Activated T-helper 1 cell treated with anti-CD3 and anti-CD28 coated beads, Interleukin-12 subunit alpha, Interleukin-12 subunit beta, Interleukin-2, Interleukin-4 antibody, amounts not matched to agents 30 ng/mL and 10 ng/mL and 1 ng/mL, durations not matched to agents 14 hours and 24 hours and 36 hours (primary cell): ENCODE results near the gene NT5C2. TPM values are rescaled to one million over a fixed set of nuclear protein-coding genes. Genes with fewer than 3 reads are reported as not detected.
A peak's percentile ranks its signal among the peaks of the same experiment; 100 is the strongest.
"Not testable (repeated sequence)": the region's sequence is repeated elsewhere in the genome, so short reads cannot be mapped to it uniquely, and the experiment has no call there.

ENCODE experiments used
- DNase-seq: peaks from one replicate; pipeline ENCODE4 v3.0.0; 2021; ENCODE audit warnings: low spot score
- H3K27ac Mint-ChIP-seq: one replicate; pipeline ENCODE4 v1.8.0; 2021; ENCODE audit warnings: mild to moderate bottlenecking, mixed read lengths
- H3K27me3 Mint-ChIP-seq: one replicate; pipeline ENCODE4 v1.8.0; 2022; ENCODE audit warnings: mild to moderate bottlenecking, moderate library complexity, mixed read lengths; ENCODE audit not compliant: insufficient read depth
- H3K36me3 Mint-ChIP-seq: one replicate; pipeline ENCODE4 v1.8.0; 2021; ENCODE audit warnings: low read depth, mixed read lengths
- H3K4me1 Mint-ChIP-seq: one replicate; pipeline ENCODE4 v1.8.0; 2021; ENCODE audit warnings: low read depth, mixed read lengths
- H3K4me3 Mint-ChIP-seq: one replicate; pipeline ENCODE4 v1.8.0; 2021; ENCODE audit warnings: mild to moderate bottlenecking, moderate library complexity, mixed read lengths
- H3K9me3 Mint-ChIP-seq: one replicate; pipeline ENCODE4 v1.8.0; 2021; ENCODE audit warnings: mixed read lengths
- intact Hi-C: fragments of 100-400 bp; cut with micrococcal nuclease; formaldehyde crosslinking; loops from one replicate; pipeline ENCODE4 v1.15.1; 2024
- total RNA-seq: library from RNA; stranded (reverse); gene quantifications from 2 replicates; pipeline ENCODE4 v1.2.3, GENCODE V29; 2022

NT5C2 gene
- total RNA-seq, 1 donor from 2014 or later: 52.0 TPM

DNA sequence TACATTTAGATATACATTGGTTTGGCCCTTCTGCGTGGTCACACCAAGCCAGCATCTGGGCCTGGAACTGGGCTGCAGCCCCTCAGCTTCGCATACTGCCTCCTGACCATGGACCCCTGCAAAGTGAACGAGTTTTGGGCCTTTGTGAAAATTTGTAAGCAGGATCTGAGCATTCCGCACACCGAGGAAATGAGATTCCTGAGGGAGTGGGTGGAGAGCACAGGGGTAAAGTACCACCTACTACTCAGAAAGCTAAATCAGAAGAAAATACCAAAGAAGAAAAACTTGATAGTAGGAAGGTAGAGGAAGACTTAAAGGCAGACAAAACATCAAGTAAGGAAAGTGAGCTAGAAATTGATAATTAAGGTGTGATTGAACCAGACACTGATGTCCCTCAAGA, 22.5 kb upstream of the NT5C2 start:
- H3K4me3 Mint-ChIP-seq: no peak overlapping the region
- no peaks in the 10 kb centered on the region for H3K4me1 Mint-ChIP-seq
- no peak overlapping the region for H3K27ac Mint-ChIP-seq
- peaks cover 12% of the 10 kb centered on the region for H3K9me3 Mint-ChIP-seq
- H3K36me3 Mint-ChIP-seq: no peaks in the 10 kb centered on the region
- intact Hi-C loops: no loop called here
- H3K27me3 Mint-ChIP-seq: no peaks in the 10 kb centered on the region
- no peak for DNase-seq

DNA sequence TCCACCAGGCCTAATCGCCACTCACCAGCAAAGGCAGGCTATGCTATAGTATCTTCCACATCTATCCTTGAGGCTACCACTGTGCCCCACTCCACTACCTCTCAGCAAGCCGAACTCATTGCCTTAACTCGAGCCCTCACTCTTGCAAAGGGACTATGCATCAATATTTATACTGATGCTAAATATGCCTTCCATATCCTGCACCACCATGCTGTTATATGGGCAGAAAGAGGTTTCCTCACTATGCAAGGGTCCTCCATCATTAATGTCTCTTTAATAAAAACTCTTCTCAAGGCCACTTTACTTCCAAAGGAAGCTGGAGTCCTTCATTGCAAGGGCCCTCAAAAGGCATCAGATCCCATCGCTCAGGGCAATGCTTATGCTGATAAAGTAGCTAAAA, 17.2 kb upstream of the NT5C2 start:
- H3K9me3 Mint-ChIP-seq: peaks cover 12% of the 10 kb centered on the region
- H3K36me3 Mint-ChIP-seq, H3K27ac Mint-ChIP-seq, intact Hi-C loops, H3K27me3 Mint-ChIP-seq, H3K4me1 Mint-ChIP-seq, H3K4me3 Mint-ChIP-seq, DNase-seq: not testable (repeated sequence)

DNA sequence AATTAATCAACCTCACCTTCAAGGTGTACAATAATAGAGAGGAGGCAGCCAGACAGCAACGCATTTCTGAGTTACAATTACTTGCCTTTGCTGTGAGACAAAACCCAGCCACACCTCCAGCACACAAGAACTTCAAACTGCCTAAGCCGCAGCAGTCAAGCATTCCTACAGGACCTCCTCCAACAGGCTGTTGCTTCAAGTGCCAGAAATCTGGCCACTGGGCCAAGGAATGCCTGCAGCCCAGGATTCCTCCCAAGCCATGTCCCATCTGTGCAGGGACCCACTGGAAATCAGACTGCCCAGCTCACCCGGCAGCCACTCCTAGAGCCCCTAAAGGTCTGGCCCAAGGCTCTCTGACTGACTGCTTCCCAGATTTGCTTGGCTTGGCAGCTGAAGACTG, 14.6 kb upstream of the NT5C2 start:
- H3K27ac Mint-ChIP-seq, H3K9me3 Mint-ChIP-seq, H3K27me3 Mint-ChIP-seq, intact Hi-C loops, DNase-seq, H3K36me3 Mint-ChIP-seq, H3K4me3 Mint-ChIP-seq, H3K4me1 Mint-ChIP-seq: not testable (repeated sequence)

DNA sequence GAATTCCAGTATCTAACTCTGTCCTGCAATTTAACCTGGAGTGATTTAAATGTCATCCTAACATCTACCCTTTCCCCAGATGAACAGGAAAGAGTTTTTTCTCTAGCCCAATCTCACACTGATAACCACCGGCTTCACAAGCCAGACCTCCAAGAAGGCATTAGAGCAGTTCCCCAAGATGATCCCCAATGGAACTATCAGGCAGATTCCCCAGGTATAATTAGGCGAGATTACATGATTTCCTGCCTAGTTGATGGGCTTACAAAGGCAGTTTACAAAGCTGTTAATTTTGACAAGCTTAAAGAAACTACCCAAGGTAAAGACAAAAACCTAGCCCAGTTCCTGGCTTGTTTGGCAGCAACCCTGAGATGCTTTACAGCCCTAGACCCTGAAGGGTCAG, 14.1 kb upstream of the NT5C2 start:
- H3K36me3 Mint-ChIP-seq: no peaks in the 10 kb centered on the region
- H3K9me3 Mint-ChIP-seq: peaks cover 4% of the 10 kb centered on the region
- DNase-seq: no peak
- intact Hi-C loops: no loop called here
- no peaks in the 10 kb centered on the region for H3K4me1 Mint-ChIP-seq
- H3K27me3 Mint-ChIP-seq: peaks cover 3% of the 10 kb centered on the region
- H3K4me3 Mint-ChIP-seq: no peak overlapping the region
- H3K27ac Mint-ChIP-seq: no peak overlapping the region

DNA sequence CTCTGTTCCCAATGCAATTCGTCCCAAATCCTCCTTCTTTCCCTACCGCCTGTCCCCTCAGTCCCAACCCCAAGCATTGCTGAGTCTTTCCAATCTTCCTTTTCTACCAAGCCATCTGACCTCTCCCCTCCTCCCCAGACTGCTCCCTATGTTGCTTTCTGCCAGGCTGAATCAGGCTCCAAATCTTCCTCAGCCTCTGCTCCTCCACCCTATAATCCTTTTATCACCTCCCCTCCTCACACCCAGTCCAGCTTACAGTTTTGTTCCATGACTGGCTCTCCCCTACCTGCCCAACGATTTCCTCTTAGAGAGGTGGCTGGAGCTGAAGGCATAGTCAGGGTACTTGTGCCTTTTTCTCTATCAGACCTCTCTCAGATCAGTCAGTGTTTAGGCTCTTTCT, 13.6 kb upstream of the NT5C2 start:
- H3K27ac Mint-ChIP-seq, H3K9me3 Mint-ChIP-seq, intact Hi-C loops, H3K4me3 Mint-ChIP-seq, DNase-seq, H3K4me1 Mint-ChIP-seq, H3K27me3 Mint-ChIP-seq, H3K36me3 Mint-ChIP-seq: not testable (repeated sequence)

DNA sequence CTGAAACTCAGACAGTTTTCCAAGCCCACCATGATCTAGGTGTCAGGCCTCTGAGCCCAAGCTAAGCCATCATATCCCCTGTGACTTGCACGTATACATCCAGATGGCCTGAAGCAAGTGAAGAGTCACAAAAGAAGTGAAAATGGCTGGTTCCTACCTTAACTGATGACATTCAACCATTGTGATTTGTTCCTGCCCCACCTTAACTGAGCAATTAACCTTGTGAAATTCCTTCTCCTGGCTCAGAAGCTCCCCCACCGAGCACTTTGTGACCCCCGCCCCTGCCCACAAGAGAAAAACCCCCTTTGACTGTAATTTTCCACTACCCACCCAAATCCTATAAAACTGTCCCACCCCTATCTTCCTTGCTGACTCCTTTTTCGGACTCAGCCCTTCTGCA, 12.3 kb upstream of the NT5C2 start:
- DNase-seq, H3K27ac Mint-ChIP-seq, H3K4me1 Mint-ChIP-seq, H3K27me3 Mint-ChIP-seq, H3K36me3 Mint-ChIP-seq, H3K4me3 Mint-ChIP-seq, intact Hi-C loops, H3K9me3 Mint-ChIP-seq: not testable (repeated sequence)

DNA sequence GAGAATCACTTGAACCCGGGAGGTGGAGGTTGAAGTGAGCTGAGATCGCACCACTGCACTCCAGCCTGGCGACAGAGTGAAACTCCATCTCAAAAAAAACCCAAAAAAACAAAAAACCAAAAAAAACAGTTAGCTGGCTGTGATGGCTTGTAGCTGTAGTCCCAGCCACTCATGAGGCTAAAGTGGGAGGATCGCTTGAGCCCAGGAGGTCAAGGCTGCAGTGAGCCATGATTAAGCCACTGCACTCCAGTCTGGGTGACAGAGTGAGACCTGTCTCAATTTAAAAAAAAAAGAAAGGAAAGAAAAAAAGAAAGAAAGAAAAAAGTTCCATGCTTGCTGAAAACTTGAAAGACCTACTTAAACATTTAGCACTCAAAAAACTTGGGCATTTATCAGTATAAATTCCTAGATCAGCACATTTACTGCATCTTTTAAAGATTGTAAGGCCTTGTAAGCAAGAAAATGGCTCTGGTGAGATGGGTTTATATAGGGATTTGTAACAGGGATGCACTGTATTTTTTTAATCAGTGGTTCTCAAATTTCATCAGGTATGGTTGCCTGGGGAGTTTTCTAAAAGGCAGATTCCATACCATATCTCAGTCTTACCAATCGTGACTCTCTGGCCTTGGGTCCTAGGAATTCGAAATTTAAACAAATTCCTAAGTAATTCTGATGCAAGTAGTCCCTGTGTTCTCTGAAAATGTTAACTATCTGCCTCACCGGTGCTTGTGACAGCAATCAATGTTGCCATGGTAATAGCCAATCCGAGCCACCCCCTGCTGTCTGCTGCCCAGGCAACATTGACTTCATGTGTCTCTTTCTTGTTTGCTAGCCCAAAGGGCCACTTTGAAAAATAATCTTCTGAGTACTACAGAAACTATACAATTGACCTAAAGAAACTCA, 11.5 kb upstream of the NT5C2 start:
- H3K27me3 Mint-ChIP-seq: peaks cover 3% of the 10 kb centered on the region
- no peak for DNase-seq

DNA sequence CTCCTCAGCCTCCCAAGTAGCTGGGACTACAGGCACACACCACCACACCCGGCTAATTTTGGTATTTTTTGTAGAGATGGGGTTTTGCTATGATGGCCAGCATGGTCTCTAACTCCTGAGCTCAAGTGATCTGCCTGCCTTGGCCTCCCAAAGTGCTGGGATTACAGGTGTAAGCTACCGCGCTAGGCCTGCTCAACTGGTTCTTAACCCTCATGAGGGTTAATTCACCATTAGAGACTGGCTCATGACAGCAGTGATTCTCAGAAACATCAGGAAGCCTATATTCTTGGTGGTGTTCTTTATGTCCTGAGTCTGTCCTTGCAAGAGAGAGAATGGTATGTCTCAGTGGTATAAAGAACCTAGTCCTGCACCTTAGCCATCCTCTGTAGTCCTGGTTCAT, 10.4 kb upstream of the NT5C2 start:
- no peak overlapping the region for H3K4me3 Mint-ChIP-seq
- no peaks in the 10 kb centered on the region for H3K36me3 Mint-ChIP-seq
- H3K27ac Mint-ChIP-seq: no peak overlapping the region
- intact Hi-C loops: no loop called here
- peaks cover under 1% of the 10 kb centered on the region for H3K4me1 Mint-ChIP-seq
- DNase-seq: no peak
- no peaks in the 10 kb centered on the region for H3K9me3 Mint-ChIP-seq
- H3K27me3 Mint-ChIP-seq: peaks cover 3% of the 10 kb centered on the region

More for the DNA sequence above, 11.5 kb upstream of the NT5C2 start:
- Mint-ChIP-seq H3K4me3 (no peak overlapping the region), H3K27ac (no peak overlapping the region), H3K36me3 (no peaks in the 10 kb centered on the region), H3K4me1 (no peaks in the 10 kb centered on the region), H3K9me3 (no peaks in the 10 kb centered on the region)
- intact Hi-C loops: no loop called here

DNA sequence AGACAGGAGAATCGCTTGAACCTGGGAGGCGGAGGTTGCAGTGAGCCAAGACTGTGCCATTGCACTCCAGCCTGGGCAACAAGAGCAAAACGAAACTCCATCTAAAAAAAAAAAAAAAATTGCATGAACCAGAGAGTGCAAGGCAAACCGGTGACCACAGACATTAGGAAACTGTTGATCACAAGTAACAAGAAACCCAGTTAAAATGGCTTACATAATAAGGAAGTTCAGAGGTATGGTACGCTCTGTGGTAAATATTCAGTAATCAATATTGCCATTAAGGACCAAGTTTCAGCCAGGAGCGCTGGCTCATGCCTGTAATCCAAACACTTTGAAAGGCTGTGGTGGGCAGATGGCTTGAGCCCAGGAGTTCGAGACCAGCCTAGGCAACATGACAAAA, 9.2 kb upstream of the NT5C2 start:
- intact Hi-C loops: no loop called here
- Mint-ChIP-seq H3K36me3 (no peaks in the 10 kb centered on the region), H3K27me3 (peaks cover 3% of the 10 kb centered on the region), H3K27ac (no peak overlapping the region), H3K4me3 (no peak overlapping the region), H3K4me1 (peaks cover 12% of the 10 kb centered on the region), H3K9me3 (no peaks in the 10 kb centered on the region)
- DNase-seq: no peak

DNA sequence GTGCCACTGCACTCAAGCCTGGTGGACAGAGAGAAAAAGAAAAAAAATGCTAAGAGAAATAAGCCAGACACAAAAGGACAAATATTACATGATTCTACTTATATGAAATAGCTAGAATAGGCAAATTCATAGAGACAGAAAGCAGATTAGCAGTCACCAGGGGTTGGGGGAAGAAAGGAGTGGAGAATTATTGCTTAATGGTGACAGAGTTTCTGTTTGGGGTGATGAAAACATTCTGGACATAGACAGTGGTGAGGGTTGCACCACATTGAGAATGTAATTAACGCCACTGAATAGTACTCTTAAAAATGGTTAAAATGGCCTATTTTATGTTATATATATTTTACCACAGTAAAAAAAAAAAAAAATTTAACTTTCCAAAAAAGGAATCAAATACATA, 6.4 kb upstream of the NT5C2 start:
- Mint-ChIP-seq H3K27me3 (peaks cover 2% of the 10 kb centered on the region), H3K4me1 (peaks cover 22% of the 10 kb centered on the region), H3K4me3 (no peak overlapping the region), H3K36me3 (no peaks in the 10 kb centered on the region), H3K27ac (no peak overlapping the region), H3K9me3 (no peaks in the 10 kb centered on the region)
- intact Hi-C loops: loop anchor here (10.0 kb wide), 3 partner anchors 165 to 805 kb away; partner anchors contain the start of genes NFKB2 and TAF5
- no peak for DNase-seq

DNA sequence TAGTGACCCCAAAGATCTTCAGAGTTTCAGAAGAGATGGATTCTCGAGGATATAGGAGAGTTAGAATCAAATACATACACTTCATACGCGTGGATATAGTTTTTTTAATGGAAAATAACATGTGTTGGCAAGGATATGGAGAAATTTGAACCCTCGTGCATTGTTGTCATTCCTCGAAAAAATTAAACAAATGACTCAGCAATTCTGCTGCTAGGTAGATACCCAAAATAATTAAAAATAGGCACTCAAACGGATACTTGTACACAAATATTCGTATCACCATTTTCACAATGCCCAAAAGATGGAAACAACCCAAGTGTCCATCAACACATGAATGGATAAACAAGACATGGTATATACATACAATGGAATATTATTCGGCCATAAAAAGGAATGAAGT, 5.6 kb upstream of the NT5C2 start:
- H3K27ac Mint-ChIP-seq: no peak overlapping the region
- peaks cover 2% of the 10 kb centered on the region for H3K36me3 Mint-ChIP-seq
- peaks cover 28% of the 10 kb centered on the region for H3K4me1 Mint-ChIP-seq
- no peak for DNase-seq
- H3K4me3 Mint-ChIP-seq: no peak overlapping the region
- intact Hi-C loops: loop anchor here (10.0 kb wide), 3 partner anchors 166 to 804 kb away; partner anchors contain the start of genes NFKB2 and TAF5
- H3K27me3 Mint-ChIP-seq: peaks cover 2% of the 10 kb centered on the region
- no peaks in the 10 kb centered on the region for H3K9me3 Mint-ChIP-seq

DNA sequence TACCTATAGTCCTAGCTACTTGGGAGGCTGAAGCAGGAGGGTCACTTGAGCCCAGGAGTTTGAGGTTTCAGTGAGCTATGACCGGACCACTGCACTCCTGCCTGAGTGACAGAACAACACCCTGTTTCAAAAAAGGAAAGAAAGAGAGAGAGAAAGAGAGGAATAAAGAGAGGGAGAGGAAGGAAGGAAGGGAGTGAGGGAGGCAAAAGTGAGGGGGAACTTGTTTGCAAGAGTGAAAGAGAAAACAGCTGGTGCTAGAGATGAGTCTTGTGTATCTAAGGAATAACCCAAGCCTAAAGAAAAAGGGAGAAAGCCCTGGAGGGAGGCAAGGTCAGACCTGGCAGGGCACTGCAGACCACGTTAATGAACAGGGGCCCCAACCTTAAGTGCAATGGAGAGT, 4.8 kb upstream of the NT5C2 start:
- intact Hi-C loops: loop anchor here (10.0 kb wide), 3 partner anchors 167 to 803 kb away; partner anchors contain the start of genes NFKB2 and TAF5
- Mint-ChIP-seq H3K27me3 (peaks cover 1% of the 10 kb centered on the region), H3K4me3 (no peak overlapping the region), H3K27ac (no peak overlapping the region), H3K36me3 (peaks cover 2% of the 10 kb centered on the region), H3K4me1 (peaks cover 32% of the 10 kb centered on the region), H3K9me3 (no peaks in the 10 kb centered on the region)
- DNase-seq: no peak

DNA sequence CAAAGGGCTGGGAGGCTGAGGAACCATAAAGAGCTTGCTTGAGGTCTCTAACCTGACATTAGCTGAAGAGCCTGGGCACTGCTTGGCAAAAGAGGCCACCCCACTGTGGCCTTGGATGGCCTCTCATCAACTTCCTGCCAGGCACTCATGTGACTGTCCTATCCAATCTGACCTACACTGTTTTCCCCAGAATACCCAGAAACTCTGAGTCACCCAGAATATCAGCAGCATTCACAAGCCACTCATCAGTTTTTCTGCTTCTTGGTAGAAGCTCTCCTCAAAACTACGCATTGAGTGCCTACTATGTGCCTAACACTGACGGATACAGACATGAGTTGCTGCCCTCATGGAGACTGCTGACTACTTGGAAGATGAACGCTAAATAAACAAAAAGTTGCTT, 4.1 kb upstream of the NT5C2 start:
- DNase-seq: no peak
- H3K9me3 Mint-ChIP-seq: no peaks in the 10 kb centered on the region
- H3K4me1 Mint-ChIP-seq: peaks cover 32% of the 10 kb centered on the region
- peak overlapping the region; percentile 42 for H3K27ac Mint-ChIP-seq
- H3K4me3 Mint-ChIP-seq: peak overlapping the region; percentile 20
- no peaks in the 10 kb centered on the region for H3K27me3 Mint-ChIP-seq
- intact Hi-C loops: loop anchor here (10.0 kb wide), 3 partner anchors 168 to 802 kb away; partner anchors contain the start of genes NFKB2 and TAF5
- peaks cover 2% of the 10 kb centered on the region for H3K36me3 Mint-ChIP-seq
